Lower lobe of right lung (tissue), 2 donors: ENCODE results near the gene SRP54. TPM values are rescaled to one million over a fixed set of nuclear protein-coding genes. Genes with fewer than 3 reads are reported as not detected.

Source experiments
- ATAC-seq, 2 donors: fragments of 200-7000 bp; cut with Tn5 transposase; one replicate each; pipeline ENCODE4 v1.9.1; 2020 to 2022; ENCODE audit warnings: mild to moderate bottlenecking in 2 of 2, moderate library complexity in 2 of 2
- DNase-seq: peaks from one replicate; pipeline ENCODE4 v3.0.0-alpha.2; 2020
- H3K27ac ChIP-seq: fragments of 200-600 bp; one replicate; pipeline ENCODE4 v1.8.0; 2022
- H3K27me3 ChIP-seq: fragments of 200-600 bp; one replicate; pipeline ENCODE4 v1.8.0; 2022; ENCODE audit warnings: low read depth
- H3K36me3 ChIP-seq: fragments of 200-600 bp; one replicate; pipeline ENCODE4 v1.8.0; 2022; ENCODE audit warnings: mild to moderate bottlenecking
- H3K4me1 ChIP-seq: fragments of 200-600 bp; one replicate; pipeline ENCODE4 v1.8.0; 2022
- H3K4me3 ChIP-seq: fragments of 200-600 bp; one replicate; pipeline ENCODE4 v1.8.0; 2022; ENCODE audit warnings: mild to moderate bottlenecking
- H3K9me3 ChIP-seq: fragments of 200-600 bp; one replicate; pipeline ENCODE4 v1.8.0; 2022
- CTCF ChIP-seq: fragments of 200-600 bp; IDR thresholded peaks from one replicate; pipeline ENCODE4 v1.8.0; 2022; ENCODE audit warnings: antibody characterized with exemption, mild to moderate bottlenecking
- intact Hi-C: fragments of 100-400 bp; cut with DNase I; formaldehyde crosslinking; loops from one replicate; pipeline ENCODE4 v1.11.0; 2022
- total RNA-seq: library from RNA; stranded (reverse); fragmentation: NEBNext Ultra II Directional; extraction: Animal tissue kit (Norgen Biotek cat#: 25700); gene quantifications from one replicate; pipeline ENCODE4 v1.2.1, GENCODE V29; 2021
- donor health status: DM: no; HTN: yes; CAD: no; lungs with severe emphysema.

Gene SRP54
- total RNA-seq, 1 donor from 2014 or later: 41.7 TPM

- no peaks in the 10 kb centered on the region for H3K4me1 ChIP-seq
- no peak for TF ChIP-seq CTCF
- ATAC-seq: no peak
- peaks cover 53% of the 10 kb centered on the region for H3K36me3 ChIP-seq
- DNase-seq: no peak
- no peak overlapping the region for H3K27ac ChIP-seq
- intact Hi-C loops: no loop called here
- no peaks in the 10 kb centered on the region for H3K27me3 ChIP-seq
- H3K9me3 ChIP-seq: no peaks in the 10 kb centered on the region
- H3K4me3 ChIP-seq: no peak overlapping the region
These were observed 15.0 kb downstream of the SRP54 start for GRCh38 chr14:34997762-34998161.

- intact Hi-C loops: no loop called here
- ATAC-seq (no peak), DNase-seq (no peak)
- Histone ChIP-seq H3K4me3 (no peak overlapping the region), H3K4me1 (no peaks in the 10 kb centered on the region), H3K36me3 (peaks cover 64% of the 10 kb centered on the region), H3K9me3 (no peaks in the 10 kb centered on the region), H3K27me3 (no peaks in the 10 kb centered on the region), H3K27ac (no peak overlapping the region)
- TF ChIP-seq CTCF: no peak
These were observed 16.7 kb downstream of the SRP54 start for GRCh38 chr14:34999500-34999899.

- DNase-seq (no peak), ATAC-seq (no peak)
- no peak overlapping the region for H3K4me3 ChIP-seq
- H3K9me3 ChIP-seq: no peaks in the 10 kb centered on the region
- no peaks in the 10 kb centered on the region for H3K4me1 ChIP-seq
- no peaks in the 10 kb centered on the region for H3K27me3 ChIP-seq
- peaks cover 77% of the 10 kb centered on the region for H3K36me3 ChIP-seq
- no peak overlapping the region for H3K27ac ChIP-seq
- TF ChIP-seq CTCF: no peak
- intact Hi-C loops: no loop called here
These were observed 18.8 kb downstream of the SRP54 start for GRCh38 chr14:35001621-35002020.

- no peaks in the 10 kb centered on the region for H3K4me1 ChIP-seq
- no peak for TF ChIP-seq CTCF
- no peak overlapping the region for H3K27ac ChIP-seq
- no peaks in the 10 kb centered on the region for H3K27me3 ChIP-seq
- H3K36me3 ChIP-seq: peaks cover 79% of the 10 kb centered on the region
- H3K9me3 ChIP-seq: no peaks in the 10 kb centered on the region
- intact Hi-C loops: no loop called here
- no peak overlapping the region for H3K4me3 ChIP-seq
- ATAC-seq (no peak), DNase-seq (no peak)
These were observed 22.0 kb downstream of the SRP54 start for GRCh38 chr14:35004839-35005238.

- Histone ChIP-seq H3K4me3 (no peak overlapping the region), H3K36me3 (peaks cover 99% of the 10 kb centered on the region), H3K4me1 (no peaks in the 10 kb centered on the region), H3K9me3 (no peaks in the 10 kb centered on the region), H3K27ac (no peak overlapping the region), H3K27me3 (no peaks in the 10 kb centered on the region)
- TF ChIP-seq CTCF: no peak
- ATAC-seq: no peak
- intact Hi-C loops: no loop called here
- no peak for DNase-seq
These were observed 33.8 kb downstream of the SRP54 start for GRCh38 chr14:35016568-35016967.

GRCh38 chr14:35020713-35021112 lies 37.9 kb downstream of the SRP54 start:
- no peaks in the 10 kb centered on the region for H3K9me3 ChIP-seq
- H3K27me3 ChIP-seq: no peaks in the 10 kb centered on the region
- ATAC-seq: no peak
- H3K4me1 ChIP-seq: no peaks in the 10 kb centered on the region
- no peak overlapping the region for H3K4me3 ChIP-seq
- peaks cover 97% of the 10 kb centered on the region for H3K36me3 ChIP-seq
- no peak for TF ChIP-seq CTCF
- DNase-seq: no peak
- intact Hi-C loops: no loop called here
- no peak overlapping the region for H3K27ac ChIP-seq
